AG09319 (cell line): Measurements from ENCODE around the gene MGME1.

ENCODE experiments used
- DNase-seq: peaks from one replicate; pipeline ENCODE4 v3.0.0-alpha.2; 2010; ENCODE audit warnings: low read depth; ENCODE audit errors: extremely low read depth
- CTCF ChIP-seq: IDR thresholded peaks from 2 replicates; pipeline ENCODE4 v1.5.1; 2011; ENCODE audit warnings: low read depth, mild to moderate bottlenecking, inconsistent platforms, low read length, moderate library complexity

MGME1 gene

GRCh38 chr20:17928633-17929311, 40.0 kb upstream of the MGME1 start:
- DNase-seq: no peak

GRCh38 chr20:17931513-17931912, 37.3 kb upstream of the MGME1 start:
- TF ChIP-seq CTCF: no peak
- DNase-seq: no peak

More at GRCh38 chr20:17928633-17929311, 40.0 kb upstream of the MGME1 start:
- no peak for TF ChIP-seq CTCF

- no peak for DNase-seq
- no peak for TF ChIP-seq CTCF
These were observed 36.4 kb upstream of the MGME1 start for GRCh38 chr20:17932396-17932795.

GRCh38 chr20:17933121-17933520, 35.7 kb upstream of the MGME1 start:
- no peak for DNase-seq
- TF ChIP-seq CTCF: no peak

- no peak for TF ChIP-seq CTCF
- no peak for DNase-seq
These were observed 35.1 kb upstream of the MGME1 start for GRCh38 chr20:17933711-17934110.

- DNase-seq: no peak
These were observed 34.5 kb upstream of the MGME1 start for GRCh38 chr20:17934141-17934862.

More at GRCh38 chr20:17934141-17934862, 34.5 kb upstream of the MGME1 start:
- no peak for TF ChIP-seq CTCF
